Hematopoietic multipotent progenitor cell treated with erythropoietin and hydrocortisone succinate and interleukin-3 and kit ligand, for 4 days (in vitro differentiated cells): ENCODE data around the gene RNF207.

Experiments used
- DNase-seq: peaks from one replicate; pipeline ENCODE4 v3.0.0-alpha.2; 2015

The RNF207 gene

GRCh38 chr1:6249739-6250689 is 44.1 kb downstream of the RNF207 start:
- no peak for DNase-seq

DNA sequence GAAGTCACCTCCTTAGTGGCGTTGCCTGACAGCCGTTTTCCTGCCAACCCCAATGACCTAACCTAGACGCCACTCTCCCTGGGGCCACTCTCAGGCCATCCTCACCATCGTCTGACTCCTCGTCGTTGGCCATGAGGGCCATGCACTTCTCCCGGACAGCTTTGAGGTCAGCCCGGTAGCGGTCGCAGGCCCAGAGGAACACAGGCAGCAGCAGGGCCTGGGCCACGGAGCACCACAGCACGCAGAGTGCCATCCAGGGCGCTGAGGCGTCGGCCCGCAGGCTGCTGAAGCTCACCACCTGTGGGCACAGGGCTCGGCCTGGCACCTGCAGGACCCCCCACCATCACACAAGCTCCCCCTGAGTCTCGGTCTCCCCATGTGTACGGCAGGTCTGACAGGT is 45.3 kb downstream of the RNF207 start:
- DNase-seq = no peak

DNA sequence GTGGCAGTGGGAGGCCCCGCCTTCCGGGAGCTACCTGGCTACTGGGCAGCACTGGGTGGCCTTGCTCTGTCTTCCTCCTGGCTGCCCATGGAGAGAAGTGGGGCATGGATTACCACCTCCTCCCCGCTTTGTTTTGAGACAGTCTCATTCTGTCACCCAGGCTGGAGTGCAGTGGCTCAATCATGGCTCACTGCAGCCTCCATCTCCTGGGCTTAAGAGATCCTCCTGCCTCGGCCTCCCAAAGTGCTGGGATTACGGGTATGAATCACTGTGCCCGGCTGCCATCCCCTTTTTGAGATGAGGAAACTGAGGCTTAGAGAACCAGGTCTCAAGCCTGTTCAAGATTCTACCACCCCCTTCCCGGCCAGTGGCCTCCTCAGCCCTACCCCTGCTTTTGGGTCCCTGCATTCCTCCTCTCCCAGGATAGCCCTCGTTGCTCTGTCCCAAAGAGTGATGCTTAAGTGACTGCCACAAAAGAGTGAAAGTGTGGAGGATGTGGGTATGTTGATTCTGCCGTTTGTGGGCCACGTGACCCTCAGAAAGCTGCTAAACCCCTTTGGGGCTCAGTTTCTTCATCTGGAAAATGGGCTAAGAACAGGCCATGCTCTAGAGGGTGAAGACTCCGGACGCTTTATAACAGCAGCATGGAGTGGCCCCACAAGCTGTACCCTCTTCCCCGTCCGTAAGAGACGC is 45.9 kb downstream of the RNF207 start:
- DNase-seq = no peak

DNA sequence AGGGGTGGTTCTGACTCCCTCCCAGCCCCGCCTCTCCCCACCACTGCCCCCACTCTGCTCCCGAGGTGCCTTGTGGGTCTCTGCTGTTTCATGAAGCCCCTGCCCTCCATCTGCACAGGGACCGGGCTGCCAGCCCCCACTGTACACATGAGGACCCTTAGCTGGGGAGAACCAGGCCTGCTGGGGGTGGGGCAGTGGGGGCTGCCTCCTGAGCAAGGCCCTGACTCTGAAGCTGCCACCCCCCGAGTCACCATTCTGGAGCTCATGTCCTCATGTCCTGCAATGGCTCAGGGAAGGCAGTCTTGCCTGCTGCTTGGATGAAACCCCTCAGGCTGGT is 46.4 kb downstream of the RNF207 start:
- DNase-seq = no peak

DNA sequence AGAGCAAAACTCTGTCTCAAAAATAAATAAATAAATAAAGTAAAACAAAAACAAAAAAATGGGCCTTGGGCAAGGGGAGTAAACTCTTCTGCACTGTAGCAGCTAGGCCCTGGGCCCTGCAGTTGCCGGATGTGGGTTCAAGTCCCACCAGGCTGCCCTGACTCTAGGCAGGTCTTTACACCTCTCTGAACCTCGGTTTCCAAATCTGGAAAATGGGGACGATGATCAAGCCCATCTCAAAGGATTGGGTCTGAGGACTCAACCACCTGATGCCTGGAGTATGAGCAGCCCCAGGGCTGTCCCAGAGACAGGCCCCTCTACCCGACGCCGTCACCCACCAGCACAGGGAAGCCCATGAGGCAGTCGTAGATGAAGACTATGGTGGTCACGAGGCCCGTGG is 47.5 kb downstream of the RNF207 start:
- no peak for DNase-seq

DNA sequence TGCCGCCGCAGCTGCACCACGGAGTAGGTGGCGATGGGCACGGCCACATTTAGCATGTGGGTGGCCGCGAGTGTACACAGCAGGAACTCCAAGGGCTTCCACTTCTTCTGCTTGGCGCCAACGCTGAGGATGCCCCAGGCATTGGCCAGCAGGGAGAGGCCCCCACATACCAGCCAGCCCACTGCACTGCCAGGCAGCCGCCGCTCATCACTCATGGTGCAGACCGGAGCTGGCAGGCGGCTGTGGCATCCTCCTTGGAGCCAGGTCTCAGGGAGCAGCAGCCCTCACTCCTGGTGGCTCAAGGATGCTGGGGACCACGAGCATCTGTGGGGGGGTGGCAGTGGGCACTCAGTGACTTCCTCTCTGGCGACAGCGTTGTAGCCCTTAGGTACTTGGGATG is 48.8 kb downstream of the RNF207 start:
- DNase-seq = no peak

- no peak for DNase-seq
Measured at GRCh38 chr1:6256645-6257044, 50.7 kb downstream of the RNF207 start.

GRCh38 chr1:6257541-6258069 is 51.7 kb downstream of the RNF207 start:
- DNase-seq = no peak

GRCh38 chr1:6258675-6259074 is 52.8 kb downstream of the RNF207 start:
- DNase-seq = peak; percentile 59

- peak; percentile 90 for DNase-seq
Measured at GRCh38 chr1:6259491-6260362, 53.8 kb downstream of the RNF207 start.

DNA sequence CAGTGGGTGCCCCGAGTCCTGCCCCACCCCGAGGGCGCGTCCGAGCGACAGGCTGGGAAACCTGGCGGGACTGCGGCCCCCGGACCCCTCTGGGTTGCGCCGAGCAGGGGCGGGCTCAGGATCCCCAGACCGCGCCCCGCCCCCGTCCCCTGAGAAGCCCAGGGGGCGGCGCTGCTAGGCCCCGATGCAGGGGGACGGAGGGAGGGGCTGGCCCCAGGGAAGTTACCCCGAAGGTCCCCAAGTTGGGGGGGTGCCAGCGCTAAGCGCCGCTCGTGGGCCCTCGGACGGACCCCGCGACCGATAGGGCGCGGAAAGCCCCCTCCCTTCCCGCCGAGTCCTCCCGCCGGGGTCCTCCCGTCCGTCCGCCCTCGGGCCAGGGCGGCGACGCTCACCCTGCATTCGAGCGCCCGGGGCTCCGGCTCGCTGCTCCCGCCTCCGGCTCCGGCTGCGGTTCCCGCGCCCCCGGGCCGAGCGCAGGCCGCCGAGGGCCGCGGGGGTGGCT is 54.6 kb downstream of the RNF207 start:
- peak; percentile 42 for DNase-seq

DNA sequence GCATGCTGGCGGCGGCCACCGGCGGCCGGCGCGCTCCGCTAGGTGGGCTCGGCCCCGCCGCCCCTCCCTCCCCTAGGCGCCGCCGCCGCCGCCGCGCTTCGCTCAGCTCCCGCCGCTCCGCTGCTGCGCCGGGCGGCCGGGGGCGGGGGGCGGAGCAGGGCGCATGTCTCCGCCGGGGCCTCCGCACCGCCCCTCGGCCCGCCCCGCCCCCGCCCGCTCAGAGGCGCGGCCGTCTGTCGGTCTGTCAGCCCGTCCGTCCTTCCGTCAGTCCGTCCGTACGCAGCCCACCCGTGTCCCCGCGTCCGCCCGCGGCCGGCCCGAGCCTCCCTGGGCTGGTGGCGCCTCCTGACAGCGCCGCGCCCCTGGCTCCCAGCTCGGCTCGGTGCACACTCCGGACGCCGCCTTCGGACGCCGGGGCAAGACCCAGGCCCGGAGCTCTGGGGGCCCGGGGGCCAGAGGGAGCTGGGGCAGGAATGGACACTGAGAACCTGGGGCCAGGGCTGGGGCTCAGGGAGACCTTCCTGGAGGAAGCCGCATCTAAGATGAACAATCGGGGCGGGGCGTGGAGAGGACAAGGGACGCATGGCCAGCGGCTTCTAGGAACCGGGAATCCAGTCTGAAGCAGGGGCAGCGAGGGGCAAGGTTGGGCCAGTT is 55.2 kb downstream of the RNF207 start, which contains the start of gene GPR153:
Gene GPR153, minus strand, starts transcription at position 138 of the 654 bp plus-strand sequence. CDS start 6,193 bp downstream, outside the sequence.
- peak; percentile 68 for DNase-seq

DNA sequence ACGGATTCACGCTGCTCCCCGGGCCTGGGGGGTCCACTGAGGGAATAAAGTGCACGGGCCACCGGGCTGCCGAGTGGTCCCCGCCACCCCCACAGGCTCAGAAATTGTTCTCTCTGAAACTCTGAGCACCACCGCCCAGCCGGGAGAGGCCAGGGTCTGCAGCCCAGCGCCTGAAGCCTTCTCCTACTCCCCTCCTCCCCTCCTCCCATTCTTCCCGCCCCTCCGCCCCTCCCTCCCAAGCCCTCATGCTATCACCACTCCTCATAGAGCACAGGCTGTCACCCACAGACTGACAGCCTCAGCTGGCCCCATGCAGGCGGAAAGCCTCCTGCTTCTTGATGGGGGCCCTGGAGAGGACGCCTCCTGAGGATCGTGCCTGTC is 55.7 kb downstream of the RNF207 start:
- DNase-seq = peak; percentile 37

GRCh38 chr1:6262555-6263420 is 56.9 kb downstream of the RNF207 start:
- DNase-seq = no peak

- no peak for DNase-seq
Measured at GRCh38 chr1:6263716-6264115, 57.8 kb downstream of the RNF207 start.

DNA sequence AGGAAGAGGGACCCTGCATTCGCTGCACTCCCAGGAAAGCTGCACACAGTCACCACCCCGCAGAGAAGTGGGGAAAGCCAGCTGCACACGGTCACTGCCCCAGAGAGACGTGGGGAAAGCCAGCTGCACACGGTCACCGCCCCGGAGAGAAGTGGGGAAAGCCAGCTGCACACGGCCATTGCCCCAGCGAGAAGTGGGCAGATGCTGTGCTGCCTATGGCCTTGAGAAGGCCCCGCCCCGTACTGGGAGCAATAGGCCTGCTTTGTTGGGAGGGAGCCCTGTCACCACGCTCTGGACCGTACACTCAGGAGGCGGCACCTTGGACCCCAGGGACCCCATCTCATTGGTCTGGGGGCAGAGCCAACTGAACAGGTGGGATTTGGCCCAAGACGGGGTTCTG is 59.2 kb downstream of the RNF207 start:
- no peak for DNase-seq

DNA sequence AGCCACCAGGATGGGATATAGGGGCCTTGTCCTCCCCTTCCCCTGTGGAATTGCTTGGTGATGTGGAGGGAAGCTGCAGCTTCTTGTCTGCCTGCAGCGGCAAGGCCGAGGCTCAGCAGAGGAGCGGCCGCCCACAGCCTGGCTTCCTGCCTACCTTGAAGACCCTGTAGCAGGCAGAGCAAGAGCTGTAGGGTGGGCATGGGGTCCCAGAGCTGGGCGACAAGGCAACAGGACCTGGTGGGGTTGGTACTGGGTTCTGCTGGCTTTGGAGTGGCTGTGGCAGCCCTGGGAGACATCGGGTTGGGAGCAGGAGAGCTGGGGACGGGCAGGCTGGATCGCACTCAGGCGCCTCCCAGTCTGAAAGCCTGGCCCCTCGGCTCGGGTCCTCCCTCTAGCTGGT is 60.7 kb downstream of the RNF207 start:
- DNase-seq = no peak

DNA sequence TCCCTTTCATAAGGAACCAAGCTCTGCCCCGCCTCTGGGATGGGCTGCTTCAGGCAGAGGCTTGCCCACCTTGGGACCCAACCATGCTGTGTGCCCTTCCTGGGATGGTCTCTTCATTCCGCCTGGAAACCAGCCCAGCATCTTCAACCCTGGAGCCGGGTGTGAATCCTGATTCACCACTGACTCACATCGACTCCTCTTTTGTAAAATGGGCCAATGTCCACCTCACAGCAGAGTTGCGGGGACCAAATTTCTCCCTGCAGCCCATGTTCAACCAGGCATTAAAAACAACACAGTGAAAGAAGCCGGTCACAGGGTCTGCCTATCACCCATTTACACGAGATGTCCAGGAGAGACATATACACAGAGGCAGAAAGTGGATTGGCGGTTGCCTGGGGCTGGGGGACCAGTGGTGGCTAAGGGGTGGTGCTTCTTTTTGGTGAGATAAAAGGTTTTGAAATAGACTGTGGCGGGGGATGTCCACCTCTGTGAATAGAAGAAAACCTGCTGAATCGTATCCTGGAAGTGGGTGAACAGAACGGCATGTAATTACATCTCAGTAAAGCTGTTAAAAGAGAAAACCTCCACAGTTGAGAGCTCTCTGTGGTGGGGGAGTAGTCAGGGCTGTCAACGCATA is 61.9 kb downstream of the RNF207 start:
- peak; percentile 43 for DNase-seq

- DNase-seq = no peak
Measured at GRCh38 chr1:6268415-6268814, 62.5 kb downstream of the RNF207 start.

DNA sequence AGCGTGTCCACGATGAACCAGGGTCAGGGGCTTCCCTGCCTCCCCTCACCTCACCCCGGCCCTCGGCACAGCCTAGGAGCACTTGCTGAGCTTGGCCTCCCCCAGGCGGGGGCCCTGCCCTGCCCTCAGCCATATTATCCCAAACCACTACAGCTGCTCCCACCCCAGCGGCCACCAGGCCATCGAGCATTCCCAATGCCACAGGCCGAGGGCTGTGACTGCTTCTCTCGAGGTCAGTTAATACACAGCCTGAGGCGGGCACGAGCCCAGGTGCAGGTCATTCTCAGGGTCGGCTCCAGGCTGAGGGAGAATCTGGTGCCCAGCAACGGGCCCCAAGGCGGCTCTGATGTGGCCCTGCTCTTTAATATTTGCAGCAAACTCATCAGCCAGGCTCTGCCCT is 63.4 kb downstream of the RNF207 start:
- DNase-seq = no peak
